Measurements from ENCODE around the gene CTDSP1.

DNA sequence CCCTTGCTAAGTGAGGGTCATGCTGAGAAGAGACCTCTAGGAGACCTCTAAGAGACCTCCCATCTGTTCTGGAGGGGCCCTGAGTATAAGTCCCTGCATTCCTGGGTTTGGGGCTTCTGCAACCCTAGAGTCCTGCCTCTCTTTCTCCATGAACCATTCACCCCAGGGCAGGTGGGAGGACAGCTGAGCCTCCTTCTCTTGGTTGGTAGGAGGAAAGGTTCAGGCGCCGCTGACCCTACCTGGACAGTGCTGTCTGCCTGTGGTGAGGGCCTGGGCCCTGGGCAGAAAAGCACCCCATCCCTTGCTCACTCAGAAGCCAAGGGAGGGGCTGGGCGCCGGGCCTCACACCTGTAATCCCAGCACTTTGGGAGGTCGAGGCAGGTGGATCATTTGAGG lies 18.7 kb downstream of the CTDSP1 start:
- no peak for TF ChIP-seq IRF2 (CRISPR knock-in tag; IDR thresholded peaks at IDR 0.05; ENCODE audit: borderline replicate concordance, low read depth)
- no peak for TF ChIP-seq ESRRA (CRISPR knock-in tag; IDR thresholded peaks at IDR 0.05; ENCODE audit: borderline replicate concordance)
- no peak for TF ChIP-seq NR3C1 (CRISPR knock-in tag; conservative IDR thresholded peaks at IDR 0.05; ENCODE audit: low read depth)

Data from WTC11 (cell line).